Measurements from ENCODE around the gene KIAA1549. TPM values are rescaled to one million over a fixed set of nuclear protein-coding genes. Genes with fewer than 3 reads are reported as not detected.
A peak's percentile ranks its signal among the peaks of the same experiment; 100 is the strongest.

KIAA1549 gene
- total and polyA plus RNA-seq, 9 of the 15 experiments (the other 6 are each of a cell fraction or from before 2014, with no cell fraction given) = 0.01 to 0.29 (median 0.07) TPM

DNA sequence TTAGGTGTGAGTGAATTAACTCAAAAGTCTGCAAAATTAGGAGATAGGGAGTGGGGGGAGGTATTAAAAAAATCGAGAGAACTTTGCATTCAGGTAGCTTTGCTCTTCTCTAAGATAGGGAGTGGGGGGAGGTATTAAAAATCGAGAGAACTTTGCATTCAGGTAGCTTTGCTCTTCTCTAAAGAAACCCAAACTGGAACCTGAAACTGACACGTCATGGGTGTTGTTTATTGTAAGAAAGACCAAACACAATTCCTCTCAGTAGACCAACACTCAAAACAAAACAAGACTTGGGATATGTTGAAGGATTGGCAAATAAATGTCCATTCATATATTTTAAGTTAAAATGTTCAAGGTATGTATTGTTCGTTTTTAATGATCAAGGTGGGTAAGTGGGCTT lies 87.9 kb downstream of the KIAA1549 start:
- H3K36me3 ChIP-seq (ENCODE audit: control insufficient read depth, insufficient read depth, low read length) = no peaks in the 10 kb centered on the region
- POLR2A ChIA-PET = no interaction called here
- FAIRE-seq (peak; percentile 42), DNase-seq (ENCODE audit: extremely low read depth in 1 of 4, low spot score in 3 of 4) (no peak), ATAC-seq (no peak)
- H3K4me1 ChIP-seq (replicated peaks in 1 of 2; ENCODE audit: control insufficient read depth in 2 of 2, insufficient read depth in 2 of 2, low read length in 2 of 2) = no peaks in the 10 kb centered on the region
- H3K27me3 ChIP-seq (ENCODE audit: control insufficient read depth in 2 of 2, insufficient read depth in 2 of 2, low read length in 2 of 2) = peaks cover 45 to 57% of the 10 kb centered on the region in 2 experiments
- H2AFZ ChIP-seq (ENCODE audit: low read depth, low read length) = no peak overlapping the region
- CTCF ChIA-PET (ENCODE audit: low intra/inter-chr PET ratio) = no interaction called here
- WGBS (ENCODE audit: insufficient coverage, low coverage, missing lambda C conversion rate) = 0% methylated on average over 4 of the region's 4 CpGs
- H3K27ac ChIP-seq (ENCODE audit: extremely low read depth, low read depth, low read length) = no peak overlapping the region
- no peak overlapping the region for H3K4me2 ChIP-seq (ENCODE audit: insufficient read depth, low read length)
- no peaks in the 10 kb centered on the region for H3K79me2 ChIP-seq (ENCODE audit: control insufficient read depth, insufficient read depth, low read length)
- in situ Hi-C loops (cut with MboI) (no loop called here), intact Hi-C loops (cut with micrococcal nuclease) (no loop called here)
- H3K9me1 ChIP-seq (ENCODE audit: control insufficient read depth, insufficient read depth, low read length) = no peaks in the 10 kb centered on the region
- H3K9me3 ChIP-seq (replicated peaks; ENCODE audit: control insufficient read depth, insufficient read depth, low read depth, low read length) = no peaks in the 10 kb centered on the region
- TF ChIP-seq TOE1 (IDR thresholded peaks at IDR 0.05; ENCODE audit: borderline replicate concordance) = no peak
- no peak for TF ChIP-seq TOE1 (CRISPR knock-in tag; IDR thresholded peaks at IDR 0.05; ENCODE audit: borderline replicate concordance, low read depth)
- TF ChIP-seq, protein P1, sequence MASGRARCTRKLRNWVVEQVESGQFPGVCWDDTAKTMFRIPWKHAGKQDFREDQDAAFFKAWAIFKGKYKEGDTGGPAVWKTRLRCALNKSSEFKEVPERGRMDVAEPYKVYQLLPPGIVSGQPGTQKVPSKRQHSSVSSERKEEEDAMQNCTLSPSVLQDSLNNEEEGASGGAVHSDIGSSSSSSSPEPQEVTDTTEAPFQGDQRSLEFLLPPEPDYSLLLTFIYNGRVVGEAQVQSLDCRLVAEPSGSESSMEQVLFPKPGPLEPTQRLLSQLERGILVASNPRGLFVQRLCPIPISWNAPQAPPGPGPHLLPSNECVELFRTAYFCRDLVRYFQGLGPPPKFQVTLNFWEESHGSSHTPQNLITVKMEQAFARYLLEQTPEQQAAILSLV (tag; IDR thresholded peaks at IDR 0.05) = no peak
- TF ChIP-seq KDM1A (IDR thresholded peaks at IDR 0.05) = no peak
- no peak overlapping the region for H3K4me3 ChIP-seq
- no peak overlapping the region for H3K9ac ChIP-seq (ENCODE audit: insufficient read depth in 1 of 2, low read depth in 2 of 2, low read length in 2 of 2)
- no peaks in the 10 kb centered on the region; the same call in 1 of the 2 replicates for H4K20me1 ChIP-seq (replicated peaks; ENCODE audit: control insufficient read depth, insufficient read depth, low read length)
- no TSS peak for BruUV-seq (replicated peaks)

DNA sequence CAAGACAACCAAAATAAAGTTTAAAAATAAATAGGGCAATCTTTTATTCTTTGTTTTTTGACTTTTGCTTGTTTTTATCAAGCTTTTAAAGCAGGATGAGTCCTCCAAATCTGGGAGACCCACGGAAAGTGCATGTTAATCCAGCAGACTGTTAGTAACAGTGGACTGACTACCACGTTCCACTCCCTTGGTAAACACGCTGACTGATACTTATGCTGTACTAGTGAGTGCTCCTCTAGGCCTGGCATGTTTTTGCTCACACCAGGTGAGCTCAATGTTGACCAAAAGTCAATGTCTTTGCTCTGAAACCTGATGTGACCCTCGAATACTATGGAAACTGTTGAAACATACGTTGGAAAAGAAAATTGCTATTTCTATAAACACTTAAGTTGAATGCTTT lies 88.4 kb downstream of the KIAA1549 start:
- Histone ChIP-seq H3K27me3 (ENCODE audit: control insufficient read depth in 2 of 2, insufficient read depth in 2 of 2, low read length in 2 of 2) (peaks cover 49 to 61% of the 10 kb centered on the region in 2 experiments), H3K79me2 (ENCODE audit: control insufficient read depth, insufficient read depth, low read length) (no peaks in the 10 kb centered on the region), H2AFZ (ENCODE audit: low read depth, low read length) (no peak overlapping the region), H3K4me2 (ENCODE audit: insufficient read depth, low read length) (no peak overlapping the region), H3K9ac (ENCODE audit: insufficient read depth in 1 of 2, low read depth in 2 of 2, low read length in 2 of 2) (no peak overlapping the region), H3K9me3 (replicated peaks; ENCODE audit: control insufficient read depth, insufficient read depth, low read depth, low read length) (no peaks in the 10 kb centered on the region), H3K4me1 (replicated peaks in 1 of 2; ENCODE audit: control insufficient read depth in 2 of 2, insufficient read depth in 2 of 2, low read length in 2 of 2) (no peaks in the 10 kb centered on the region), H3K27ac (ENCODE audit: extremely low read depth, low read depth, low read length) (no peak overlapping the region), H3K36me3 (ENCODE audit: control insufficient read depth, insufficient read depth, low read length) (no peaks in the 10 kb centered on the region), H3K4me3 (no peak overlapping the region), H4K20me1 (replicated peaks; ENCODE audit: control insufficient read depth, insufficient read depth, low read length) (no peaks in the 10 kb centered on the region; the same call in 1 of the 2 replicates), H3K9me1 (ENCODE audit: control insufficient read depth, insufficient read depth, low read length) (no peaks in the 10 kb centered on the region)
- no peak for FAIRE-seq
- ChIA-PET CTCF (ENCODE audit: low intra/inter-chr PET ratio) (no interaction called here), POLR2A (no interaction called here)
- in situ Hi-C loops (cut with MboI) = no loop called here
- 0% methylated on average over 5 of the region's 5 CpGs for WGBS (ENCODE audit: insufficient coverage, low coverage, missing lambda C conversion rate)
- ATAC-seq = no peak
- no peak for DNase-seq (ENCODE audit: extremely low read depth in 1 of 4, low spot score in 3 of 4)
- intact Hi-C loops (cut with micrococcal nuclease) = no loop called here
- no TSS peak for BruUV-seq (replicated peaks)
- TF ChIP-seq, protein P2, sequence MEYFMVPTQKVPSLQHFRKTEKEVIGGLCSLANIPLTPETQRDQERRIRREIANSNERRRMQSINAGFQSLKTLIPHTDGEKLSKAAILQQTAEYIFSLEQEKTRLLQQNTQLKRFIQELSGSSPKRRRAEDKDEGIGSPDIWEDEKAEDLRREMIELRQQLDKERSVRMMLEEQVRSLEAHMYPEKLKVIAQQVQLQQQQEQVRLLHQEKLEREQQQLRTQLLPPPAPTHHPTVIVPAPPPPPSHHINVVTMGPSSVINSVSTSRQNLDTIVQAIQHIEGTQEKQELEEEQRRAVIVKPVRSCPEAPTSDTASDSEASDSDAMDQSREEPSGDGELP (CRISPR knock-in tag; IDR thresholded peaks at IDR 0.05; ENCODE audit: borderline replicate concordance) = no peak
- TF ChIP-seq SIN3A (IDR thresholded peaks at IDR 0.05; ENCODE audit: borderline replicate concordance in 2 of 2, control insufficient read depth in 1 of 2, low read depth in 2 of 2, low read length in 2 of 2) (no peak), ZFP30 (CRISPR knock-in tag; IDR thresholded peaks at IDR 0.05; ENCODE audit: borderline replicate concordance) (no peak), PTBP1 (IDR thresholded peaks at IDR 0.05; ENCODE audit: low read depth, low read length) (no peak), HOXB6 (CRISPR knock-in tag; IDR thresholded peaks at IDR 0.05; ENCODE audit: borderline replicate concordance) (no peak), MAZ (CRISPR knock-in tag; conservative IDR thresholded peaks at IDR 0.05 in 1 of 2, IDR thresholded peaks at IDR 0.05 in 1 of 2) (no peak)
- TF ChIP-seq, protein P3, sequence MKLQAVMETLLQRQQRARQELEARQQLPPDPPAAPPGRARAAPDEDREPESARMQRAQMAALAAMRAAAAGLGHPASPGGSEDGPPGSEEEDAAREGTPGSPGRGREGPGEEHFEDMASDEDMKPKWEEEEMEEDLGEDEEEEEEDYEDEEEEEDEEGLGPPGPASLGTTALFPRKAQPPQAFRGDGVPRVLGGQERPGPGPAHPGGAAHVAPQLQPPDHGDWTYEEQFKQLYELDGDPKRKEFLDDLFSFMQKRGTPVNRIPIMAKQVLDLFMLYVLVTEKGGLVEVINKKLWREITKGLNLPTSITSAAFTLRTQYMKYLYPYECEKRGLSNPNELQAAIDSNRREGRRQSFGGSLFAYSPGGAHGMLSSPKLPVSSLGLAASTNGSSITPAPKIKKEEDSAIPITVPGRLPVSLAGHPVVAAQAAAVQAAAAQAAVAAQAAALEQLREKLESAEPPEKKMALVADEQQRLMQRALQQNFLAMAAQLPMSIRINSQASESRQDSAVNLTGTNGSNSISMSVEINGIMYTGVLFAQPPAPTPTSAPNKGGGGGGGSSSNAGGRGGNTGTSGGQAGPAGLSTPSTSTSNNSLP (IDR thresholded peaks at IDR 0.05; ENCODE audit: borderline replicate concordance, low read depth, low read length) = no peak
